GM12878 (cell line): Measurements from ENCODE around the gene ELP4. TPM values are rescaled to one million over a fixed set of nuclear protein-coding genes. Genes with fewer than 3 reads are reported as not detected.

Experiments used
- ATAC-seq: fragments of 200-7000 bp; cut with Tn5 transposase; 3 replicates; pipeline ENCODE4 v1.9.1; 2020; ENCODE audit warnings: mild to moderate bottlenecking, moderate library complexity
- BruUV-seq: library from RNA; stranded (reverse); fragments of 400-500 nt; replicated peaks from 2 replicates; lab custom pipeline; 2021; lab: Mats Ljungman, UMichigan
- CTCF ChIA-PET: fragments of 300-600 bp; sonication (Branson Sonifier 250); formaldehyde crosslinking; extraction: SDS; loops from one replicate; lab custom pipeline; 2021; ENCODE audit warnings: inconsistent platforms; lab: Yijun Ruan, JAX
- POLR2A ChIA-PET: fragments of 350-600 bp; formaldehyde crosslinking; extraction: SDS; loops from one replicate; lab custom pipeline; 2021; ENCODE audit warnings: inconsistent platforms; lab: Charles Lee
- RAD21 ChIA-PET: fragments of 300-600 bp; sonication (Branson Sonifier 250); formaldehyde crosslinking; loops from one replicate; lab custom pipeline; 2023; ENCODE audit warnings: antibody characterized with exemption; ENCODE audit not compliant: unreplicated experiment; lab: Charles Lee
- SMC1A ChIA-PET: fragments of 300-600 bp; sonication (Branson Sonifier 250); formaldehyde crosslinking; loops from one replicate; lab custom pipeline; 2023; ENCODE audit not compliant: unreplicated experiment, uncharacterized antibody; lab: Charles Lee
- DNase-seq: peaks from one replicate; pipeline ENCODE4 v3.0.0-alpha.2; 2011; ENCODE audit warnings: low read depth, low spot score
- FAIRE-seq: peaks from 3 replicates; lab custom pipeline; 2011; peaks lifted over from hg19 to GRCh38; lab: Jason Lieb, UNC
- H2AFZ ChIP-seq: 2 replicates; pipeline ENCODE4 v1.6.0; 2011; ENCODE audit warnings: low read depth, low read length, control low read depth; ENCODE audit not compliant: control insufficient read depth
- H3K27ac ChIP-seq: 2 replicates; pipeline ENCODE4 v1.5.1; 2011; ENCODE audit warnings: control low read depth; ENCODE audit not compliant: control insufficient read depth, insufficient read depth
- H3K27me3 ChIP-seq, 2 experiments: replicated peaks in 1 of 2; 2 replicates each; pipeline versions ENCODE4 v1.6.0 to v1.6.1; 2011; ENCODE audit warnings: low read length in 1 of 2; ENCODE audit not compliant: control insufficient read depth in 2 of 2, insufficient read depth in 2 of 2
- H3K36me3 ChIP-seq, 2 experiments: 2 replicates each; pipeline ENCODE4 v1.5.1; 2011; ENCODE audit warnings: low read length in 1 of 2; ENCODE audit not compliant: control insufficient read depth in 2 of 2, insufficient read depth in 2 of 2
- H3K4me1 ChIP-seq: 2 replicates; pipeline ENCODE4 v1.6.1; 2011; ENCODE audit warnings: mild to moderate bottlenecking, low read length, moderate library complexity, mixed read lengths; ENCODE audit not compliant: control insufficient read depth, insufficient read depth
- H3K4me2 ChIP-seq: 2 replicates; pipeline ENCODE4 v1.6.0; 2011; ENCODE audit warnings: control low read depth; ENCODE audit not compliant: control insufficient read depth, insufficient read depth
- H3K4me3 ChIP-seq: fragments of 200-600 bp; sonication (generic); 2 replicates; pipeline ENCODE4 v1.5.1; 2016
- H3K79me2 ChIP-seq: 2 replicates; pipeline ENCODE4 v1.6.0; 2011; ENCODE audit warnings: low read length; ENCODE audit not compliant: control insufficient read depth, insufficient read depth
- H3K9ac ChIP-seq: 2 replicates; pipeline ENCODE4 v1.8.0; 2011; ENCODE audit warnings: low read length, control low read depth, mixed read lengths; ENCODE audit not compliant: control insufficient read depth, insufficient read depth
- H3K9me3 ChIP-seq: replicated peaks from 3 replicates; pipeline ENCODE4 v1.5.1; 2011; ENCODE audit warnings: mild to moderate bottlenecking, low read length; ENCODE audit not compliant: control insufficient read depth, insufficient read depth
- H4K20me1 ChIP-seq: 2 replicates; pipeline ENCODE4 v1.6.0; 2011; ENCODE audit not compliant: control insufficient read depth, insufficient read depth
- BCL11A ChIP-seq: IDR thresholded peaks from 2 replicates; pipeline ENCODE4 v1.6.1; 2011; ENCODE audit warnings: low read depth, low read length
- CUX1 ChIP-seq: IDR thresholded peaks from 2 replicates; pipeline ENCODE4 v1.6.1; 2012; ENCODE audit warnings: improper control_type of control experiment, low read depth, low read length; ENCODE audit not compliant: insufficient replicate concordance
- FOXM1 ChIP-seq: IDR thresholded peaks from 2 replicates; pipeline ENCODE4 v1.6.1; 2012; ENCODE audit warnings: low read depth, mild to moderate bottlenecking, inconsistent platforms, low read length, moderate library complexity
- HDAC6 ChIP-seq: fragments of 200-600 bp; sonication (generic); IDR thresholded peaks from one replicate; pipeline ENCODE4 v1.8.0; 2017; ENCODE audit warnings: antibody characterized with exemption; ENCODE audit not compliant: unreplicated experiment
- IKZF2 ChIP-seq, 2 experiments: fragments of 450-650 bp; IDR thresholded peaks; 2 replicates each; pipeline ENCODE4 v1.6.1; 2017; ENCODE audit warnings: mild to moderate bottlenecking in 2 of 2, moderate library complexity in 2 of 2
- IRF4 ChIP-seq: IDR thresholded peaks from 2 replicates; pipeline ENCODE4 v1.6.1; 2011; ENCODE audit warnings: low read depth, low read length
- MAX ChIP-seq: IDR thresholded peaks from 2 replicates; pipeline ENCODE4 v1.6.1; 2012; ENCODE audit warnings: low read depth, low read length, improper control_type of control experiment
- MEF2A ChIP-seq: IDR thresholded peaks from 2 replicates; pipeline ENCODE4 v1.6.1; 2011; ENCODE audit warnings: low read depth, mild to moderate bottlenecking, low read length, moderate library complexity; ENCODE audit not compliant: insufficient read depth
- MEF2B ChIP-seq: fragments of 450-650 bp; IDR thresholded peaks from 2 replicates; pipeline ENCODE4 v1.6.1; 2018; ENCODE audit warnings: mild to moderate bottlenecking, moderate library complexity; ENCODE audit not compliant: partially characterized antibody, poor library complexity, severe bottlenecking
- NFYB ChIP-seq: IDR thresholded peaks from 2 replicates; pipeline ENCODE4 v1.6.1; 2011; ENCODE audit warnings: low read depth, mild to moderate bottlenecking, low read length, improper control_type of control experiment, moderate library complexity; ENCODE audit not compliant: insufficient read depth
- PKNOX1 ChIP-seq: fragments of 450-650 bp; IDR thresholded peaks from 2 replicates; pipeline ENCODE4 v1.6.1; 2016; ENCODE audit warnings: mild to moderate bottlenecking
- RAD51 ChIP-seq: fragments of 450-650 bp; IDR thresholded peaks from 2 replicates; pipeline ENCODE4 v1.6.1; 2016; ENCODE audit warnings: moderate library complexity, mild to moderate bottlenecking, inconsistent platforms
- SREBF2 ChIP-seq: IDR thresholded peaks from 2 replicates; pipeline ENCODE4 v1.6.1; 2012; ENCODE audit warnings: mild to moderate bottlenecking, low read length
- STAT3 ChIP-seq: IDR thresholded peaks from 2 replicates; pipeline ENCODE4 v1.6.1; 2011; ENCODE audit warnings: low read depth, low read length, improper control_type of control experiment
- USF2 ChIP-seq: IDR thresholded peaks from 2 replicates; pipeline ENCODE4 v1.6.1; 2011; ENCODE audit warnings: low read depth, low read length, improper control_type of control experiment, borderline replicate concordance
- ZNF217 ChIP-seq: fragments of 450-650 bp; IDR thresholded peaks from 2 replicates; pipeline ENCODE4 v1.6.1; 2017; ENCODE audit warnings: antibody characterized with exemption, mild to moderate bottlenecking
- ZNF274 ChIP-seq: IDR thresholded peaks from one replicate; pipeline ENCODE4 v1.8.0; 2011; ENCODE audit not compliant: insufficient read length, insufficient read depth
- ZSCAN29 ChIP-seq: fragments of 450-650 bp; IDR thresholded peaks from 2 replicates; pipeline ENCODE4 v1.6.1; 2017; ENCODE audit warnings: mild to moderate bottlenecking, moderate library complexity
- in situ Hi-C: fragments of 300-500 bp; cut with MboI; formaldehyde crosslinking; loops from 9 replicates; pipeline ENCODE4 v1.14.3; 2018; ENCODE audit warnings: mixed read lengths
- intact Hi-C: fragments of 100-400 bp; cut with micrococcal nuclease; formaldehyde crosslinking; loops from one replicate; pipeline ENCODE4 v1.14.2; 2022; ENCODE audit not compliant: unreplicated experiment
- polyA plus RNA-seq, 11 experiments: library from polyadenylated mRNA; depleted of rRNA in 4 of 11; unstranded in 6 of 11; stranded (reverse) in 5 of 11; fragments of >200 nt; fragmentation: Nextera tagmentation in 4 of 11; fragmentation: Illumina TruSeq in 1 of 11; extraction: Ambion mirVana in 4 of 11; extraction: Trizol in 1 of 11; gene quantifications; 1 replicate in 1 of 11; 2 replicates in 10 of 11; pipeline versions ENCODE4 v1.2.1 to v1.2.3, GENCODE V29; 2011 to 2016; ENCODE audit warnings: inconsistent platforms in 2 of 11, missing spikeins in 2 of 11, low read depth in 1 of 11
- total RNA-seq, 4 experiments: library from RNA; depleted of rRNA in 3 of 4; stranded (reverse); fragments of >200 nt in 3 of 4; fragmentation: Illumina TruSeq in 1 of 4; extraction: Trizol in 1 of 4; gene quantifications; 2 replicates each; pipeline versions ENCODE4 v1.2.1 to v1.2.3, GENCODE V29; 2013 to 2021

The ELP4 gene
- total and polyA plus RNA-seq, 10 of the 15 experiments (the other 5 are each of a cell fraction or from before 2014, with no cell fraction given) = 17.7 to 36.1 (median 27.0) TPM

- TF ChIP-seq CUX1 (no peak), ZSCAN29 (no peak), MEF2B (peak; percentile 64), IKZF2 (IDR thresholded peaks at IDR 0.05) (peak; percentile 21 to 47; a peak in 2 of 4 replicates), HDAC6 (no peak), MEF2A (peak; percentile 69), ZNF217 (no peak)
Measured at GRCh38 chr11:31619980-31620379, 110.4 kb downstream of the ELP4 start (continued).

- in situ Hi-C loops (no loop called here), intact Hi-C loops (no loop called here)
- ChIA-PET CTCF (interaction anchor here (0.8 kb wide), 1 partner anchor 21 kb away, joined by 3 read pairs; no protein-coding TSS in a partner anchor), SMC1A (no interaction called here), RAD21 (interaction anchor here (1.4 kb wide), 1 partner anchor 18 kb away, joined by 3 read pairs; no protein-coding TSS in a partner anchor), POLR2A (no interaction called here)
- Histone ChIP-seq H2AFZ (no peak overlapping the region), H3K9ac (no peak overlapping the region), H3K79me2 (no peaks in the 10 kb centered on the region), H4K20me1 (no peaks in the 10 kb centered on the region), H3K27ac (no peak overlapping the region), H3K36me3 (no peaks in the 10 kb centered on the region), H3K27me3 (no peaks in the 10 kb centered on the region), H3K4me1 (no peaks in the 10 kb centered on the region), H3K4me2 (no peak overlapping the region), H3K9me3 (no peaks in the 10 kb centered on the region), H3K4me3 (no peak overlapping the region)
- DNase-seq = no peak
- no peak; the same call in 2 of the 3 replicates for ATAC-seq
- no TSS peak for BruUV-seq
- no peak for FAIRE-seq
- TF ChIP-seq SREBF2 = no peak
- no peak for TF ChIP-seq IRF4
- TF ChIP-seq NFYB = no peak
- no peak for TF ChIP-seq BCL11A
- no peak for TF ChIP-seq ZNF274
- no peak for TF ChIP-seq HDAC6
- no peak for TF ChIP-seq RAD51
- TF ChIP-seq MAX = no peak
- no peak for TF ChIP-seq FOXM1
- no peak for TF ChIP-seq STAT3
- TF ChIP-seq PKNOX1 = no peak
- no peak for TF ChIP-seq USF2
Measured at GRCh38 chr11:31620434-31620833, 110.9 kb downstream of the ELP4 start.
